SK-N-SH (cell line): ENCODE results near the gene CREB5. TPM values are rescaled to one million over a fixed set of nuclear protein-coding genes. Genes with fewer than 3 reads are reported as not detected.

Experiments
- CTCF ChIA-PET: fragments of 300-600, 350-600 bp; formaldehyde crosslinking; extraction: SDS; loops from one replicate; lab custom pipeline; 2021; lab: Yijun Ruan, JAX
- POLR2A ChIA-PET: fragments of 350-600 bp; sonication (Branson Sonifier 250); formaldehyde crosslinking; extraction: SDS; loops from one replicate; lab custom pipeline; 2020; ENCODE audit warnings: antibody characterized with exemption, inconsistent platforms; lab: Yijun Ruan, JAX
- DNase-seq: peaks from one replicate; pipeline ENCODE4 v3.0.0; 2012
- H2AFZ ChIP-seq: fragments of 200-600 bp; sonication (generic); 2 replicates; pipeline ENCODE4 v1.8.1; 2016; ENCODE audit warnings: antibody characterized with exemption, mild to moderate bottlenecking, low read depth
- H3F3A ChIP-seq: fragments of 200-600 bp; sonication (generic); replicated peaks from 2 replicates; pipeline ENCODE3; 2016; ENCODE audit warnings: antibody characterized with exemption, mild to moderate bottlenecking; ENCODE audit not compliant: insufficient read depth
- H3K27ac ChIP-seq, 2 experiments: fragments of 200-500 bp in 1 of 2; fragments of 200-600 bp in 1 of 2; sonication (Bioruptor generic) in 1 of 2; sonication (generic), shearing (Covaris generic) in 1 of 2; 2 replicates each; pipeline versions ENCODE4 v1.5.1 to v1.6.1; 2014 to 2016; ENCODE audit warnings: low read depth in 2 of 2, inconsistent platforms in 1 of 2, low read length in 1 of 2, mild to moderate bottlenecking in 1 of 2, mixed read lengths in 1 of 2
- H3K27me3 ChIP-seq: fragments of 200-600 bp; sonication (generic), shearing (Covaris generic); 2 replicates; pipeline ENCODE4 v1.6.1; 2016; ENCODE audit warnings: mixed run types; ENCODE audit not compliant: insufficient read depth
- H3K36me3 ChIP-seq, 2 experiments: fragments of 200-500 bp in 1 of 2; fragments of 200-600 bp in 1 of 2; sonication (Bioruptor generic) in 1 of 2; sonication (generic) in 1 of 2; replicated peaks in 1 of 2; 2 replicates each; pipeline versions ENCODE3 to v1.5.1; 2014 to 2016; ENCODE audit warnings: low read length in 1 of 2, mild to moderate bottlenecking in 1 of 2; ENCODE audit not compliant: insufficient read depth in 2 of 2, control insufficient read depth in 1 of 2
- H3K4me1 ChIP-seq, 2 experiments: fragments of 200-500 bp in 1 of 2; fragments of 200-600 bp in 1 of 2; sonication (Bioruptor generic) in 1 of 2; sonication (generic), shearing (Covaris generic) in 1 of 2; 2 replicates each; pipeline versions ENCODE4 v1.5.1 to v1.6.1; 2014 to 2016; ENCODE audit warnings: low read depth in 1 of 2, low read length in 1 of 2, mixed run types in 1 of 2; ENCODE audit not compliant: insufficient read depth in 2 of 2, control insufficient read depth in 1 of 2
- H3K4me2 ChIP-seq: fragments of 200-600 bp; sonication (generic), shearing (Covaris generic); 2 replicates; pipeline ENCODE4 v1.6.1; 2017; ENCODE audit warnings: mixed run types
- H3K4me3 ChIP-seq, 2 experiments: fragments of 200-500 bp in 1 of 2; fragments of 200-600 bp in 1 of 2; sonication (Bioruptor generic) in 1 of 2; sonication (generic), shearing (Covaris generic) in 1 of 2; 2 replicates each; pipeline versions ENCODE4 v1.5.1 to v1.8.1; 2014 to 2016; ENCODE audit warnings: low read depth in 2 of 2, inconsistent platforms in 1 of 2, low read length in 1 of 2, mild to moderate bottlenecking in 1 of 2, mixed read lengths in 1 of 2, moderate library complexity in 1 of 2
- H3K79me2 ChIP-seq: fragments of 200-600 bp; sonication (generic); 2 replicates; pipeline ENCODE4 v1.8.1; 2017; ENCODE audit warnings: mild to moderate bottlenecking; ENCODE audit not compliant: insufficient read depth
- H3K9ac ChIP-seq: fragments of 200-600 bp; sonication (generic); 2 replicates; pipeline ENCODE4 v1.6.1; 2017; ENCODE audit warnings: mixed run types
- H3K9me2 ChIP-seq: fragments of 200-600 bp; sonication (generic); 2 replicates; pipeline ENCODE4 v1.6.1; 2017; ENCODE audit warnings: mixed run types
- H3K9me3 ChIP-seq: fragments of 200-600 bp; sonication (generic); 2 replicates; pipeline ENCODE4 v1.6.1; 2017; ENCODE audit warnings: mixed run types, mild to moderate bottlenecking, moderate library complexity
- H4K20me1 ChIP-seq: fragments of 200-600 bp; sonication (generic); 2 replicates; pipeline ENCODE4 v1.6.1; 2017; ENCODE audit warnings: mild to moderate bottlenecking, mixed run types; ENCODE audit not compliant: insufficient read depth
- ELF1 ChIP-seq: IDR thresholded peaks from 2 replicates; pipeline ENCODE4 v1.4.0; 2012
- EP300 ChIP-seq, 2 experiments: IDR thresholded peaks; 2 replicates each; pipeline versions ENCODE4 v1.4.0 to v1.6.1; 2012; ENCODE audit warnings: borderline replicate concordance in 1 of 2, low read depth in 1 of 2, low read length in 1 of 2
- FOSL2 ChIP-seq: IDR thresholded peaks from 2 replicates; pipeline ENCODE4 v1.4.0; 2012; ENCODE audit warnings: low read depth, mild to moderate bottlenecking, moderate library complexity, borderline replicate concordance
- FOXJ3 ChIP-seq: sonication (generic); formaldehyde crosslinking; IDR thresholded peaks from 2 replicates; pipeline ENCODE4 v1.5.1; 2020; ENCODE audit warnings: mild to moderate bottlenecking, missing genetic modification reagents
- GABPA ChIP-seq: IDR thresholded peaks from 2 replicates; pipeline ENCODE4 v1.4.0; 2012; ENCODE audit warnings: low read depth, mild to moderate bottlenecking
- GATA2 ChIP-seq: sonication (generic); formaldehyde crosslinking; IDR thresholded peaks from 2 replicates; pipeline ENCODE4 v1.5.0; 2020; ENCODE audit warnings: mild to moderate bottlenecking, missing genetic modification reagents
- IRF3 ChIP-seq: fragments of 150-350 bp; IDR thresholded peaks from 2 replicates; pipeline ENCODE4 v1.6.1; 2016; ENCODE audit warnings: mild to moderate bottlenecking, low read depth, low read length
- MXI1 ChIP-seq: IDR thresholded peaks from 2 replicates; pipeline ENCODE4 v1.6.1; 2012; ENCODE audit warnings: mild to moderate bottlenecking, low read depth, low read length, improper control_type of control experiment
- NRF1 ChIP-seq: IDR thresholded peaks from 2 replicates; pipeline ENCODE4 v1.6.1; 2012; ENCODE audit warnings: low read depth, mild to moderate bottlenecking, low read length
- RFX5 ChIP-seq: IDR thresholded peaks from 2 replicates; pipeline ENCODE4 v1.6.1; 2012; ENCODE audit warnings: mild to moderate bottlenecking, improper control_type of control experiment, low read length
- TAF1 ChIP-seq: IDR thresholded peaks from 2 replicates; pipeline ENCODE4 v1.6.1; 2012; ENCODE audit warnings: low read depth, mild to moderate bottlenecking, low read length, moderate library complexity, borderline replicate concordance
- TCF12 ChIP-seq: IDR thresholded peaks from 2 replicates; pipeline ENCODE4 v1.4.0; 2012
- USF1 ChIP-seq: IDR thresholded peaks from 2 replicates; pipeline ENCODE4 v1.4.0; 2012; ENCODE audit warnings: low read depth, borderline replicate concordance
- USF2 ChIP-seq: fragments of 150-350 bp; IDR thresholded peaks from 2 replicates; pipeline ENCODE4 v1.6.1; 2017; ENCODE audit warnings: antibody characterized with exemption, low read length, low read depth, borderline replicate concordance
- WGBS: methylation state at CpG from one replicate; pipeline ENCODE4 v1.1.6; 2017; ENCODE audit warnings: low lambda C conversion rate; 5-methylcytosine and 5-hydroxymethylcytosine counted together
- polyA plus RNA-seq, 3 experiments: library from polyadenylated mRNA; depleted of rRNA; stranded (reverse); fragments of >200 nt; gene quantifications; 2 replicates each; pipeline ENCODE4 v1.2.3, GENCODE V29; 2012
- TF ChIP-seq, protein P1 (sequence below): IDR thresholded peaks from 2 replicates; pipeline ENCODE4 v1.4.0; 2012; ENCODE audit warnings: low read depth, borderline replicate concordance

Gene CREB5
- polyA plus RNA-seq, 1 of the 3 experiments (the other 2 are of a cell fraction) = 19.3 TPM

DNA sequence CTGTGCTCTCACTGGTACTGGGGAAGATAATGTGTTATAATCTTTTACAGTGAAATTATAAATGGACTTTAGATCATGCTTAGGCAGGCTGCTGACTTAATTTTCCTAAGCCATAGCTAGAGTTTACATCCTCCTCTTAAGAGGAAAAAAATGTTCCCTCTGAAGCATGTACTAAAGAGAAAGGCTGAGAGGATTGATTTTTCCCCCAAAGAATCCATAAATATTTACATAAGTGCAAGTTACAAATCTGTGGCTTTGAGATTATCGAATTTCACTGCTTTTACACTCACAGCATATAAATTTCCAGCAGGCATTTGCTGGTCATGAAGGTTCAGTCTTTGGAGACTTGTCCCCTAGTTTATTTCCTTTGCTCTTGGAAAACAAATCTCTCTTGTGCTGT is 43.7 kb downstream of the CREB5 start:
- Histone ChIP-seq H4K20me1 (no peaks in the 10 kb centered on the region), H3F3A (no peaks in the 10 kb centered on the region), H3K36me3 (no peaks in the 10 kb centered on the region), H3K4me3 (no peak overlapping the region), H3K79me2 (no peaks in the 10 kb centered on the region), H3K27ac (no peak overlapping the region), H3K27me3 (no peaks in the 10 kb centered on the region), H3K9ac (no peak overlapping the region), H3K4me1 (no peaks in the 10 kb centered on the region), H3K4me2 (no peak overlapping the region), H2AFZ (no peak overlapping the region), H3K9me2 (no peaks in the 10 kb centered on the region), H3K9me3 (no peaks in the 10 kb centered on the region)
- no peak for DNase-seq
- no peak for TF ChIP-seq FOSL2
- no peak for TF ChIP-seq NRF1
- POLR2A ChIA-PET = no interaction called here
- 16% methylated on average over 1 of the region's 1 CpG for whole genome bisulfite sequencing
- CTCF ChIA-PET = interaction anchor here (0.7 kb wide), 1 partner anchor 162 kb away, joined by 3 read pairs; no protein-coding TSS in a partner anchor

GRCh38 chr7:28458732-28459131 is 46.4 kb downstream of the CREB5 start:
- H3F3A ChIP-seq = no peaks in the 10 kb centered on the region
- no peaks in the 10 kb centered on the region for H3K27me3 ChIP-seq
- no peaks in the 10 kb centered on the region for H3K9me3 ChIP-seq
- TF ChIP-seq TAF1 (no peak), IRF3 (no peak), MXI1 (no peak), ELF1 (no peak), USF1 (no peak), RFX5 (no peak), GATA2 (CRISPR knock-in tag) (no peak), TCF12 (no peak), USF2 (no peak), FOXJ3 (CRISPR knock-in tag) (no peak), GABPA (no peak), EP300 (IDR thresholded peaks at IDR 0.05; ENCODE audit: borderline replicate concordance in 1 of 2, low read depth in 1 of 2, low read length in 1 of 2) (no peak)
- TF ChIP-seq, protein P1, sequence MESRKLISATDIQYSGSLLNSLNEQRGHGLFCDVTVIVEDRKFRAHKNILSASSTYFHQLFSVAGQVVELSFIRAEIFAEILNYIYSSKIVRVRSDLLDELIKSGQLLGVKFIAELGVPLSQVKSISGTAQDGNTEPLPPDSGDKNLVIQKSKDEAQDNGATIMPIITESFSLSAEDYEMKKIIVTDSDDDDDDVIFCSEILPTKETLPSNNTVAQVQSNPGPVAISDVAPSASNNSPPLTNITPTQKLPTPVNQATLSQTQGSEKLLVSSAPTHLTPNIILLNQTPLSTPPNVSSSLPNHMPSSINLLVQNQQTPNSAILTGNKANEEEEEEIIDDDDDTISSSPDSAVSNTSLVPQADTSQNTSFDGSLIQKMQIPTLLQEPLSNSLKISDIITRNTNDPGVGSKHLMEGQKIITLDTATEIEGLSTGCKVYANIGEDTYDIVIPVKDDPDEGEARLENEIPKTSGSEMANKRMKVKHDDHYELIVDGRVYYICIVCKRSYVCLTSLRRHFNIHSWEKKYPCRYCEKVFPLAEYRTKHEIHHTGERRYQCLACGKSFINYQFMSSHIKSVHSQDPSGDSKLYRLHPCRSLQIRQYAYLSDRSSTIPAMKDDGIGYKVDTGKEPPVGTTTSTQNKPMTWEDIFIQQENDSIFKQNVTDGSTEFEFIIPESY = no peak
- no peak overlapping the region for H3K4me2 ChIP-seq
- no peak overlapping the region for H2AFZ ChIP-seq
- no peaks in the 10 kb centered on the region for H3K79me2 ChIP-seq
- ChIA-PET CTCF (interaction anchor here (0.7 to 1.2 kb wide), 2 partner anchors 10 to 14 kb away, joined by 4 read pairs; no protein-coding TSS in a partner anchor), POLR2A (no interaction called here)
- no peaks in the 10 kb centered on the region for H3K36me3 ChIP-seq
- DNase-seq = no peak
- H4K20me1 ChIP-seq = no peaks in the 10 kb centered on the region
- no peak overlapping the region for H3K27ac ChIP-seq
- 61% methylated on average over 8 of the region's 8 CpGs for WGBS
- no peaks in the 10 kb centered on the region for H3K4me1 ChIP-seq
- H3K9ac ChIP-seq = no peak overlapping the region
- H3K9me2 ChIP-seq = no peaks in the 10 kb centered on the region
- H3K4me3 ChIP-seq = no peak overlapping the region
